GM23338 (cell line): ENCODE data around the gene THBS4. TPM values are rescaled to one million over a fixed set of nuclear protein-coding genes. Genes with fewer than 3 reads are reported as not detected.

Experiments
- ATAC-seq: fragments of 200-7000 bp; cut with Tn5 transposase; 3 replicates; pipeline ENCODE4 v1.9.1; 2020
- DNase-seq: peaks from one replicate; pipeline ENCODE4 v3.0.0-alpha.2; 2015; ENCODE audit warnings: low spot score
- H2AFZ ChIP-seq: fragments of 200-600 bp; sonication (generic); 2 replicates; pipeline ENCODE4 v1.8.0; 2016; ENCODE audit warnings: antibody characterized with exemption, mild to moderate bottlenecking, moderate library complexity
- H3F3A ChIP-seq: fragments of 200-600 bp; sonication (generic); replicated peaks from 2 replicates; pipeline ENCODE4 v1.8.0; 2017; ENCODE audit warnings: antibody characterized with exemption, mixed run types, low read depth
- H3K27ac ChIP-seq: fragments of 200-600 bp; sonication (generic); 2 replicates; pipeline ENCODE4 v1.6.1; 2016; ENCODE audit warnings: low read depth
- H3K27me3 ChIP-seq: fragments of 200-600 bp; sonication (generic); 2 replicates; pipeline ENCODE4 v1.8.0; 2016; ENCODE audit warnings: mild to moderate bottlenecking, mixed run types, moderate library complexity; ENCODE audit not compliant: insufficient read depth
- H3K36me3 ChIP-seq: fragments of 200-600 bp; sonication (generic); 2 replicates; pipeline ENCODE4 v1.8.0; 2016; ENCODE audit warnings: mild to moderate bottlenecking; ENCODE audit not compliant: insufficient read depth
- H3K4me1 ChIP-seq: fragments of 200-600 bp; sonication (generic); 2 replicates; pipeline ENCODE4 v1.8.0; 2016; ENCODE audit warnings: mild to moderate bottlenecking, moderate library complexity; ENCODE audit not compliant: insufficient read depth
- H3K4me2 ChIP-seq: fragments of 200-600 bp; sonication (generic); 2 replicates; pipeline ENCODE4 v1.7.1; 2017; ENCODE audit warnings: mixed run types
- H3K4me3 ChIP-seq: fragments of 200-600 bp; sonication (generic); 2 replicates; pipeline ENCODE4 v1.6.1; 2016; ENCODE audit warnings: mixed run types
- H3K79me2 ChIP-seq: fragments of 200-600 bp; sonication (generic); replicated peaks from 2 replicates; pipeline ENCODE4 v1.8.0; 2017; ENCODE audit warnings: mild to moderate bottlenecking; ENCODE audit not compliant: insufficient read depth
- H3K9me2 ChIP-seq: fragments of 200-600 bp; sonication (generic); 2 replicates; pipeline ENCODE4 v1.8.0; 2017; ENCODE audit not compliant: insufficient read depth
- H4K20me1 ChIP-seq: fragments of 200-600 bp; sonication (generic); replicated peaks from 2 replicates; pipeline ENCODE4 v1.8.0; 2017; ENCODE audit warnings: mild to moderate bottlenecking; ENCODE audit not compliant: insufficient read depth
- H3K27ac Mint-ChIP-seq: 2 replicates; pipeline ENCODE4 v1.8.0; 2020; ENCODE audit warnings: inconsistent platforms, mild to moderate bottlenecking, moderate library complexity, mixed read lengths
- H3K27me3 Mint-ChIP-seq: 3 replicates; pipeline ENCODE4 v1.8.0; 2022; ENCODE audit warnings: low read depth, mild to moderate bottlenecking, moderate library complexity, mixed read lengths, inconsistent platforms; ENCODE audit not compliant: insufficient read depth, poor library complexity
- H3K36me3 Mint-ChIP-seq: 3 replicates; pipeline ENCODE4 v1.8.0; 2021; ENCODE audit warnings: low read depth, mild to moderate bottlenecking, inconsistent platforms, moderate library complexity, mixed read lengths
- H3K4me1 Mint-ChIP-seq: 3 replicates; pipeline ENCODE4 v1.8.0; 2020; ENCODE audit warnings: mild to moderate bottlenecking, inconsistent platforms, mixed read lengths
- H3K4me3 Mint-ChIP-seq: 3 replicates; pipeline ENCODE4 v1.8.0; 2021; ENCODE audit warnings: moderate library complexity, mild to moderate bottlenecking, inconsistent platforms, mixed read lengths
- H3K9me3 Mint-ChIP-seq: 3 replicates; pipeline ENCODE4 v1.8.0; 2020; ENCODE audit warnings: moderate library complexity, mild to moderate bottlenecking, inconsistent platforms, mixed read lengths
- CREB1 ChIP-seq: fragments of 250-450 bp; sonication (Bioruptor Pico); IDR thresholded peaks from 2 replicates; pipeline ENCODE4 v1.5.0; 2020; ENCODE audit warnings: low read depth, mild to moderate bottlenecking, moderate library complexity
- CTCF ChIP-seq, 2 experiments: fragments of 200-600 bp in 1 of 2; sonication (generic) in 1 of 2; conservative IDR thresholded peaks; 2 replicates each; pipeline versions ENCODE4 v1.5.1 to v1.6.1; 2016 to 2017; ENCODE audit warnings: antibody characterized with exemption in 2 of 2, low read depth in 2 of 2, mild to moderate bottlenecking in 2 of 2, moderate library complexity in 1 of 2
- ETS1 ChIP-seq: IDR thresholded peaks from 2 replicates; pipeline ENCODE4 v1.6.1; 2016; ENCODE audit warnings: antibody characterized with exemption
- EZH2 ChIP-seq: fragments of 200-600 bp; sonication (generic); IDR thresholded peaks from one replicate; pipeline ENCODE4 v1.8.0; 2017; ENCODE audit warnings: antibody characterized with exemption, mild to moderate bottlenecking, low read depth; ENCODE audit not compliant: unreplicated experiment
- EZH2phosphoT487 ChIP-seq: fragments of 200-600 bp; sonication (generic); IDR thresholded peaks from one replicate; pipeline ENCODE4 v1.8.1; 2018; ENCODE audit warnings: antibody characterized with exemption; ENCODE audit not compliant: unreplicated experiment
- JUNB ChIP-seq: IDR thresholded peaks from one replicate; pipeline ENCODE4 v1.6.1; 2016; ENCODE audit warnings: antibody characterized with exemption; ENCODE audit not compliant: unreplicated experiment
- NANOG ChIP-seq: IDR thresholded peaks from 2 replicates; pipeline ENCODE4 v1.6.1; 2016; ENCODE audit warnings: antibody characterized with exemption, borderline replicate concordance
- POLR2AphosphoS5 ChIP-seq: IDR thresholded peaks from 2 replicates; pipeline ENCODE4 v1.6.1; 2016; ENCODE audit warnings: antibody characterized with exemption, low read depth
- REST ChIP-seq: IDR thresholded peaks from one replicate; pipeline ENCODE4 v1.6.1; 2018; ENCODE audit warnings: antibody characterized with exemption; ENCODE audit not compliant: unreplicated experiment
- STAT1 ChIP-seq: IDR thresholded peaks from one replicate; pipeline ENCODE4 v1.6.1; 2016; ENCODE audit warnings: antibody characterized with exemption; ENCODE audit not compliant: unreplicated experiment
- ZNF114 ChIP-seq: fragments of 250-450 bp; sonication (Bioruptor Pico); IDR thresholded peaks from 2 replicates; pipeline ENCODE4 v1.5.0; 2020; ENCODE audit warnings: mild to moderate bottlenecking, moderate library complexity
- ZNF331 ChIP-seq: fragments of 250-450 bp; sonication (Bioruptor Pico); IDR thresholded peaks from 2 replicates; pipeline ENCODE4 v1.5.0; 2020; ENCODE audit warnings: low read depth, mild to moderate bottlenecking, moderate library complexity
- ZNF462 ChIP-seq: fragments of 250-450 bp; sonication (Bioruptor Pico); IDR thresholded peaks from 2 replicates; pipeline ENCODE4 v1.5.0; 2020; ENCODE audit warnings: mild to moderate bottlenecking, moderate library complexity
- polyA plus RNA-seq: library from polyadenylated mRNA; unstranded; fragments of >200 nt; fragmentation: Nextera tagmentation; extraction: Ambion mirVana; gene quantifications from 2 replicates; pipeline ENCODE4 v1.2.1, GENCODE V29; 2016
- total RNA-seq: library from RNA; depleted of rRNA; stranded (reverse); fragments of >200 nt; shearing (Covaris generic); gene quantifications from 2 replicates; pipeline ENCODE4 v1.2.3, GENCODE V29; 2014

Gene THBS4
- total and polyA plus RNA-seq, 2 experiments from 2014 or later: 14.0 to 23.2 TPM

GRCh38 chr5:80103371-80103770 is 68.2 kb downstream of the THBS4 start:
- Histone ChIP-seq H4K20me1 (no peaks in the 10 kb centered on the region), H3K9me2 (0 out of 2 replicates have a peak, but pooled peaks cover 2% of the 10 kb centered on the region), H2AFZ (no peak overlapping the region), H3K4me1 (peaks cover 9% of the 10 kb centered on the region; the same call in 1 of the 2 replicates), H3F3A (0 out of 2 replicates have a peak, but pooled peaks cover under 1% of the 10 kb centered on the region), H3K36me3 (no peaks in the 10 kb centered on the region), H3K27me3 (no peaks in the 10 kb centered on the region), H3K79me2 (no peaks in the 10 kb centered on the region), H3K27ac (no peak overlapping the region), H3K4me3 (no peak overlapping the region), H3K4me2 (no peak overlapping the region)
- H3K27me3 Mint-ChIP-seq: peaks cover 8% of the 10 kb centered on the region
- H3K27ac Mint-ChIP-seq: no peak overlapping the region
- no peak overlapping the region for H3K4me3 Mint-ChIP-seq
- ATAC-seq (no peak), DNase-seq (no peak)
- peaks cover 9% of the 10 kb centered on the region for H3K4me1 Mint-ChIP-seq
- no peaks in the 10 kb centered on the region for H3K9me3 Mint-ChIP-seq
- no peaks in the 10 kb centered on the region; the same call in 2 of the 3 replicates for H3K36me3 Mint-ChIP-seq
- TF ChIP-seq ZNF462 (CRISPR knock-in tag) (no peak), CTCF (conservative IDR thresholded peaks at IDR 0.05; ENCODE audit: low read depth in 2 of 2) (no peak), JUNB (no peak), CREB1 (CRISPR knock-in tag) (no peak), STAT1 (no peak), ETS1 (no peak), ZNF331 (CRISPR knock-in tag) (no peak), EZH2phosphoT487 (no peak), ZNF114 (CRISPR knock-in tag) (no peak), EZH2 (no peak), POLR2AphosphoS5 (no peak), REST (no peak), NANOG (no peak)
